Suppressor macrophage treated with lipopolysaccharide for 4 hours (primary cell): ENCODE data around the gene MMRN2.
"Not testable (repeated sequence)": the region's sequence is repeated elsewhere in the genome, so short reads cannot be mapped to it uniquely, and the experiment has no call there.

Experiments
- DNase-seq: peaks from one replicate; pipeline ENCODE4 v3.0.0-alpha.2; 2020

Gene MMRN2

GRCh38 chr10:86955501-86956194 is 1.8 kb downstream of the MMRN2 start:
- DNase-seq: no peak

GRCh38 chr10:86954681-86955500 is 2.5 kb downstream of the MMRN2 start:
- no peak for DNase-seq

GRCh38 chr10:86953747-86954680 is 3.4 kb downstream of the MMRN2 start:
- no peak for DNase-seq

- DNase-seq: not testable (repeated sequence)
Observed at GRCh38 chr10:86952697-86953096, 4.7 kb downstream of the MMRN2 start.

DNA sequence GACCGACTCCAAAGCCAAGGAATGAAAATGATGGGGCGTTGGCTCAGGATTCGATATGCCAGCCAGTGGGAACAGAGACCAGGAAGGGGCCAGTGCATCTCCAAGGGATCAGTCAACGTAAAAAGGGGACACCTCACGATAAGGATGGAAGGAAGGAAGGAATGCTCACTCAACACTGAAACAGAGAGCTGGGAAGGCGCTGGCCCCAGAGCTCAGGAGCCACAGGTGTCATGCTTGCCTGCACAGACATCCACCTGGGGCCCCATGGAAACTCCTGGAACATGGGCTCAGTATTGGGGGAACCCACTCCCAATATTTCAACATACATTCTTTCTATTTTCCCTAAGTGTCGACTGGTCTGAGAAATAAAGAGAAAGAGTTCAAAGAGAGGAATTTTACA is 5.3 kb downstream of the MMRN2 start:
- DNase-seq: no peak

- DNase-seq: no peak
Observed at GRCh38 chr10:86951184-86951761, 6.1 kb downstream of the MMRN2 start.

DNA sequence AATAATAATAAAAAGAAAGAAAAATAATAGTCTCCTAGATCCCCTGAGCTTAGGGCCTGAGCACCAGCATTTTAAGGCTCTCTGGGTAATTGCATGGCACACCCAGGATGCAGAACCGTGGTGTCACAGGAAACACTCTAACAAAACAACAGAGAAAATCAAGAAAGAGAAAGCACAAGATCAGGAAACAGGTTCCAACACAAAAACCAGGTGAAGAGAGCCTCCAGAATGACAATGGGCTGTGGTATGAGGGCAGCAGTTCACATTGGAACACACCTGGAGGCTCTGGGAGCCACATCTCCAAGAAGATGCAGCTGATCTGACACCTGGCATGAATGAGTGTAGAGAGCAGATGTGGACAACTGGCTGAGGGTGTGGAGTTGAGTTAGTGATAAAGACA is 7.1 kb downstream of the MMRN2 start:
- DNase-seq: no peak

DNA sequence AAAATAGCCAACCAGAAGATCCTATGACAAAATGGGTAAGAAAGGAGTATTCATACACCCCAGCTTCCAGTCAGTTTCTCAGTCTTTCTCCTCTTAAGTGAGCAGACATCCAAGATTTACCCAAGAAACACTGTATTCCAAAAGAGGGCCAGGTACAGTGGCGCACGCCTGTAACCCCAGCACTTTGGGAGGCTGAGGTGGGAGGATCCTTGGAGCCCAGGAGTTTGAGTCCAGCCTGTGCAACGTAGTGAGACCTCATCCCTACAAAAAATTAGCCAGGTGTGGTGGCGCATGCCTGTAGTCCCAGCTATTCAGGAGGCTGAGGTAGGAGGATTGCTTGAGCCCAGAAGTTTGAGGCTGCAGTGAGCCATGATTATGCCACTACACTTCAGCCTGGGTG is 9.6 kb downstream of the MMRN2 start:
- not testable (repeated sequence) for DNase-seq

DNA sequence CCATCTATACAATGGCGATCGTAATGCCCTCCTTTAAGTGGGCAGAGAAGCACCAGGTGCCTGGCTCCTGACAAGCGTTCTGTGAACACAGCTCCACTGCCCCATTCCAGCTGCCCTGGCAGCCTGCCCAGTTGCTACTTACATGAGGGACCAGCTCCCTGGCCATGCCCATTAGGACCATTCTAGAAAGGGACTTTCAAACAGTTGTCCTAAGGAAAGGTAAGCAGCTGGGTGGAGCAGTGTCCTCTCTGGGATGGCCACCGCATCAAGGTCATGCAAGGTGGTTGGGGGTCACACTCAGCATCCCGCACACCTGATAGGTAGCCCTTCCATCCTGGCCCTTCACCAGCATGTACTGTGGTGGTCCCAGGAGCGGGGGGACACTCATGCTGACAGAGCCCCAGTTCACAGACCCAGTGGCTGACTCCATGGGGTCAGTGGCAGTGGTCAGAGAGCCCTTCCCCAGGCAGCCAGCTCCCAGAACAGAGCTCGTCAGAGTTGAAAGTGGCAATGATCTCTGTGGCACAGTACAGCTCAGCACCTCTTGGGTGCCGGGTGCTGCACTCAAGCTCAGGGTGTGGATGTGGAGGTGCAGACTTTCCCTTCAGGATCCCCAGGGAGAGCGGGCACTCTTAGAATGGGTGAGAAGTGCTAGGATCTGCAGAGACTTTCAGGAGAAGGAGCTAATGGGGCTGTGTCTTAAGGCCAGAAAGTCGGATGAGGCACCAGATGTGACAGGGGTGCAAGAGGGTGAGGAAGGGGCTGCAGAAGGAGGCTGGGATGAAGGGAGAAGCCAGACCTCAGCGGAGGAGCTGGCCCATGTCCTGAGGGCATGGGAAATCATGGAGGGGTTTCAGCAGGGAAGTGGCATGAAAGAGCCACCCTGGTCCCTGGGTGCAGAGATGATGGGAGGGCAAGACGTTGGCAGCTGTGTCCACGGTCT is 10.9 kb downstream of the MMRN2 start:
- DNase-seq: no peak

DNA sequence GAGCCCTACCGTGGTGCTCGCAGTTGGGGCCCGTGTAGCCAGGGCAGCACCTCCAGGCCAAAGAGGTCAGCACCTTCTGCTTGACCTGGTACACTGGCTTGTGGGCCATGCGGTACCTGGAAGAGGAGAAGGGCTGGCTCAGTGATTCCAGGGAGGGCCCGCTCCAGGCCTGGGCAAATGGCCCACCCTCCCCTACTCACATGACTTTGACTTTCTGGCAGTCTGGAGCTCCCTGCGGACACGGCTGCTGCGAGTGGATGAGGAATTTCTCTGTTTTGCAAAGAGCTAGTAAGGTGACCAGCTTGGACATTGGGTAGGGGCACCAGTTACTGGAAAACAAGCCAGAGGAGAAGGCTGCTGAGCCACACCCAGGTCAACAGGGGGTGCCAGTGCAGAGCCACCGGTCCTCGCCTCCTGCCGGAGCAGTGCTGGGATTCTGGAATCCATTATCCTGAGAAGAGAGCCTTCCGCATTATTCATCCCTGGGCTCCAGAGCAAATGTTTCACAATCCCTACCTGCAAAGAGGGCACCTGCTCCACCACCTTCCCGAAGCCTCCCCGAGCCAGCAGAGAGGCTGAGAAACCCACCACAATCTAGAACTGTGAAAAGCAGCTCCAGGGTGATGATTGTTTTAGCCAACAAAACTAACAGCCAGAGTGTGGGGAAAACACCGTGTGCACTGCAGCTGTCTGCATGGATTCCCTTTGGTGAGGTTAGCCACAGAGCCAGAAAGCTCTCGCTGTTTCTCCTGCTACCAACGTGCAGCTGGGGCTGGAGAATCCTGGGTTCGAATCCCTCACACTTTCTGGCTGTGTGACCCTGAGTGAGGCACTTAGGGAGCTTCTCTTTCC is 11.8 kb downstream of the MMRN2 start:
- no peak for DNase-seq

GRCh38 chr10:86944907-86945306 is 12.5 kb downstream of the MMRN2 start:
- DNase-seq: no peak

GRCh38 chr10:86944471-86944870 is 12.9 kb downstream of the MMRN2 start:
- DNase-seq: no peak

DNA sequence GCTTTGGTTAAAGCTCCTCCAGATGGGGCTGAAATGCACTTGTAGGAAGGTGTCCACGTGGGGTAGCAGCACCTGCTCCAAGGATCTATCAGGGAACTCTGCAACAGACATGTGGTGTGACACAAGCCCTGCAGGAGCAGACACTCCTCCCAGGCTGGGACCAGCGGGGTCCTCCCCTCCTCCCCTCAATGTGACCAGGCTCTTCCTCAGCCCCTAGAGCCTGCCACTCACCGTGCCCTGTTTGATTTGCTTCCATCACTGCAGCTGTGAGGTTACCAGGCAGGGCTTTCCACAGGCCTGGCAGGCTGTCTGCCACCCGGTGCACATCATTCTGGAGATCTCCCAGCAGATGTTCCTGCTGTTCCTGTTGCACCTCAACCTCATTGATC is 13.4 kb downstream of the MMRN2 start:
- DNase-seq: no peak

GRCh38 chr10:86943316-86944030 is 13.9 kb downstream of the MMRN2 start:
- DNase-seq: no peak

- DNase-seq: no peak
Observed at GRCh38 chr10:86942441-86943315, 14.7 kb downstream of the MMRN2 start.

DNA sequence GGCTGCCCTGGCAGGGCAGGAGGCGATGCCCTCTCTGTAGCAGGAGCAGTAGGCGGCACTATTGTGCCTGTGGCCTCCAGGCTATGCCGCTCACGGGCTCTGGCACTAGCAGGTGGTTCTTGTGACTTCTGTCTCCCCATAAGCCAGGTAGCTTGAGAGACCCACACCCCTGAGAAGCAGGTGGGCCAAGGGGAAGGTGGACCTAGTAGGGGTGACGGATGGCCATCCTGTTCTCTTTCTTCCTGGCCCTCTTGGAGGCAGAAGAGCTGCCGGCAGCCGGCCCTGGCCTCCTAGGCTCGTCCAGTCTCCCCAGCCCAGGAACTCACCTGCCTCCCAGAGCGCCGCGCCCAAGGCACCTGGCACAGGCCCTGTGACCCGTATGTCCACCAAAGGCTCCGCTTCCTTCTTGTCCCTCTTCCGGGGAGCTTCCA is 15.4 kb downstream of the MMRN2 start:
- no peak for DNase-seq

- DNase-seq: no peak
Observed at GRCh38 chr10:86941426-86941825, 16.0 kb downstream of the MMRN2 start.

DNA sequence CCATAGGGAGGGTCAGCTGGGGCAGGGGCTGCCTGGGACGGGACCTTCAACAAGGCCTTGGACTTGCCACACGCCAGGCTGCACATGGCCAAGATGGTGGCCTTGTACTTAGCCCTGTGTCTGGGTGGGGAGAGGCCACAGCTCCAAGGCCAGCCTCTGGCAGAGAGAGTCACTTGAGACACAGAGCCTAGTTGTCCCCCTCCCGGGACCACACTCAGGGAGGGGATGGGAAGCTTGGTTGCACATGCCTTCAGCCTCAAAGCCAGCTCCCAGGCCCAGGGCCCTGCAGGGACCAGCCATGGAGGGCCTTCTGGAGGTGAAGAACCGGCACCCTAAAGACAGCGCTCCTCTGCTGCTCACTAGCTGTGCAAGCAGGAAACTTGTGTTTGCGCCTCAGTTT is 16.7 kb downstream of the MMRN2 start:
- no peak for DNase-seq

- DNase-seq: not testable (repeated sequence)
Observed at GRCh38 chr10:86940076-86940475, 17.3 kb downstream of the MMRN2 start.
